ENCODE data around the gene EMILIN2.

- TF ChIP-seq POLR2AphosphoS5 (IDR thresholded peaks at IDR 0.05) (no peak), CTCF (IDR thresholded peaks at IDR 0.05 in 8 of 11, conservative IDR thresholded peaks at IDR 0.05 in 3 of 11) (no peak), POLR2A (IDR thresholded peaks at IDR 0.05) (no peak)
These were observed 79.7 kb downstream of the EMILIN2 start for GRCh38 chr18:2926528-2926927.

Data from spleen (tissue), 7 donors.